ENCODE data around the gene NOTUM.

NOTUM gene

GRCh38 chr17:81939218-81939617 is 21.8 kb downstream of the NOTUM start:
- Histone ChIP-seq H3K9me3 (ENCODE audit: control insufficient read depth in 1 of 2, low read length in 2 of 2) (no peaks in the 10 kb centered on the region), H3K4me3 (ENCODE audit: low read depth in 1 of 2, low read length in 2 of 2) (no peak overlapping the region), H3K36me3 (ENCODE audit: control insufficient read depth in 1 of 2, insufficient read depth in 2 of 2, low read length in 2 of 2) (no peaks in the 10 kb centered on the region), H3K27me3 (ENCODE audit: low read depth, low read length) (no peaks in the 10 kb centered on the region), H3K27ac (ENCODE audit: low read length) (no peak overlapping the region), H3K4me1 (ENCODE audit: control insufficient read depth in 1 of 2, insufficient read depth in 2 of 2, low read length in 2 of 2) (peaks cover 0 to 17% of the 10 kb centered on the region in 2 donors)

GRCh38 chr17:81935709-81936084 is 25.3 kb downstream of the NOTUM start:
- Histone ChIP-seq H3K36me3 (ENCODE audit: control insufficient read depth in 1 of 2, insufficient read depth in 2 of 2, low read length in 2 of 2) (no peaks in the 10 kb centered on the region), H3K4me3 (ENCODE audit: low read depth in 1 of 2, low read length in 2 of 2) (no peak overlapping the region), H3K4me1 (ENCODE audit: control insufficient read depth in 1 of 2, insufficient read depth in 2 of 2, low read length in 2 of 2) (peaks cover 0 to 13% of the 10 kb centered on the region in 2 donors), H3K27ac (ENCODE audit: low read length) (no peak overlapping the region), H3K27me3 (ENCODE audit: low read depth, low read length) (no peaks in the 10 kb centered on the region), H3K9me3 (ENCODE audit: control insufficient read depth in 1 of 2, low read length in 2 of 2) (no peaks in the 10 kb centered on the region)

- Histone ChIP-seq H3K36me3 (ENCODE audit: control insufficient read depth in 1 of 2, insufficient read depth in 2 of 2, low read length in 2 of 2) (no peaks in the 10 kb centered on the region), H3K27ac (ENCODE audit: low read length) (no peak overlapping the region), H3K4me3 (ENCODE audit: low read depth in 1 of 2, low read length in 2 of 2) (no peak overlapping the region), H3K4me1 (ENCODE audit: control insufficient read depth in 1 of 2, insufficient read depth in 2 of 2, low read length in 2 of 2) (peaks cover 0 to 6% of the 10 kb centered on the region in 2 donors), H3K27me3 (ENCODE audit: low read depth, low read length) (no peaks in the 10 kb centered on the region), H3K9me3 (ENCODE audit: control insufficient read depth in 1 of 2, low read length in 2 of 2) (no peaks in the 10 kb centered on the region)
These were observed 25.9 kb downstream of the NOTUM start for GRCh38 chr17:81934850-81935708.

GRCh38 chr17:81934098-81934757 is 26.8 kb downstream of the NOTUM start:
- no peak overlapping the region for H3K4me3 ChIP-seq (ENCODE audit: low read depth in 1 of 2, low read length in 2 of 2)
- no peak overlapping the region for H3K27ac ChIP-seq (ENCODE audit: low read length)
- H3K36me3 ChIP-seq (ENCODE audit: control insufficient read depth in 1 of 2, insufficient read depth in 2 of 2, low read length in 2 of 2), result no peaks in the 10 kb centered on the region
- H3K27me3 ChIP-seq (ENCODE audit: low read depth, low read length), result no peaks in the 10 kb centered on the region
- H3K4me1 ChIP-seq (ENCODE audit: control insufficient read depth in 1 of 2, insufficient read depth in 2 of 2, low read length in 2 of 2), result peaks cover 0 to 5% of the 10 kb centered on the region in 2 donors
- H3K9me3 ChIP-seq (ENCODE audit: control insufficient read depth in 1 of 2, low read length in 2 of 2), result no peaks in the 10 kb centered on the region

- H3K27me3 ChIP-seq (ENCODE audit: low read depth, low read length), result no peaks in the 10 kb centered on the region
- H3K36me3 ChIP-seq (ENCODE audit: control insufficient read depth in 1 of 2, insufficient read depth in 2 of 2, low read length in 2 of 2), result no peaks in the 10 kb centered on the region
- no peaks in the 10 kb centered on the region for H3K9me3 ChIP-seq (ENCODE audit: control insufficient read depth in 1 of 2, low read length in 2 of 2)
- no peak overlapping the region for H3K4me3 ChIP-seq (ENCODE audit: low read depth in 1 of 2, low read length in 2 of 2)
- no peak overlapping the region for H3K27ac ChIP-seq (ENCODE audit: low read length)
- peaks cover 0 to 13% of the 10 kb centered on the region in 2 donors for H3K4me1 ChIP-seq (ENCODE audit: control insufficient read depth in 1 of 2, insufficient read depth in 2 of 2, low read length in 2 of 2)
These were observed 27.7 kb downstream of the NOTUM start for GRCh38 chr17:81933178-81933699.

GRCh38 chr17:81932333-81932983 is 28.5 kb downstream of the NOTUM start:
- no peaks in the 10 kb centered on the region for H3K36me3 ChIP-seq (ENCODE audit: control insufficient read depth in 1 of 2, insufficient read depth in 2 of 2, low read length in 2 of 2)
- no peak overlapping the region for H3K4me3 ChIP-seq (ENCODE audit: low read depth in 1 of 2, low read length in 2 of 2)
- H3K9me3 ChIP-seq (ENCODE audit: control insufficient read depth in 1 of 2, low read length in 2 of 2), result no peaks in the 10 kb centered on the region
- H3K27ac ChIP-seq (ENCODE audit: low read length), result no peak overlapping the region
- no peaks in the 10 kb centered on the region for H3K27me3 ChIP-seq (ENCODE audit: low read depth, low read length)
- H3K4me1 ChIP-seq (ENCODE audit: control insufficient read depth in 1 of 2, insufficient read depth in 2 of 2, low read length in 2 of 2), result peaks cover 0 to 17% of the 10 kb centered on the region in 2 donors

GRCh38 chr17:81931557-81932332 is 29.2 kb downstream of the NOTUM start:
- Histone ChIP-seq H3K4me1 (ENCODE audit: control insufficient read depth in 1 of 2, insufficient read depth in 2 of 2, low read length in 2 of 2) (peaks cover 0 to 15% of the 10 kb centered on the region in 2 donors), H3K4me3 (ENCODE audit: low read depth in 1 of 2, low read length in 2 of 2) (no peak overlapping the region), H3K27ac (ENCODE audit: low read length) (no peak overlapping the region), H3K36me3 (ENCODE audit: control insufficient read depth in 1 of 2, insufficient read depth in 2 of 2, low read length in 2 of 2) (peaks cover 0 to 4% of the 10 kb centered on the region in 2 donors), H3K27me3 (ENCODE audit: low read depth, low read length) (no peaks in the 10 kb centered on the region), H3K9me3 (ENCODE audit: control insufficient read depth in 1 of 2, low read length in 2 of 2) (no peaks in the 10 kb centered on the region)

GRCh38 chr17:81931189-81931556 is 29.8 kb downstream of the NOTUM start:
- H3K4me1 ChIP-seq (ENCODE audit: control insufficient read depth in 1 of 2, insufficient read depth in 2 of 2, low read length in 2 of 2), result peaks cover 0 to 14% of the 10 kb centered on the region in 2 donors
- H3K4me3 ChIP-seq (ENCODE audit: low read depth in 1 of 2, low read length in 2 of 2), result no peak overlapping the region
- H3K9me3 ChIP-seq (ENCODE audit: control insufficient read depth in 1 of 2, low read length in 2 of 2), result no peaks in the 10 kb centered on the region
- H3K27me3 ChIP-seq (ENCODE audit: low read depth, low read length), result no peaks in the 10 kb centered on the region
- no peak overlapping the region for H3K27ac ChIP-seq (ENCODE audit: low read length)
- peaks cover 0 to 10% of the 10 kb centered on the region in 2 donors for H3K36me3 ChIP-seq (ENCODE audit: control insufficient read depth in 1 of 2, insufficient read depth in 2 of 2, low read length in 2 of 2)

- Histone ChIP-seq H3K27ac (ENCODE audit: low read length) (no peak overlapping the region), H3K27me3 (ENCODE audit: low read depth, low read length) (no peaks in the 10 kb centered on the region), H3K9me3 (ENCODE audit: control insufficient read depth in 1 of 2, low read length in 2 of 2) (no peaks in the 10 kb centered on the region), H3K4me1 (ENCODE audit: control insufficient read depth in 1 of 2, insufficient read depth in 2 of 2, low read length in 2 of 2) (peaks cover 0 to 21% of the 10 kb centered on the region in 2 donors), H3K36me3 (ENCODE audit: control insufficient read depth in 1 of 2, insufficient read depth in 2 of 2, low read length in 2 of 2) (peaks cover 0 to 13% of the 10 kb centered on the region in 2 donors), H3K4me3 (ENCODE audit: low read depth in 1 of 2, low read length in 2 of 2) (no peak overlapping the region)
These were observed 30.6 kb downstream of the NOTUM start for GRCh38 chr17:81930142-81931125.
